ENCODE data around the gene GPT2. TPM values are rescaled to one million over a fixed set of nuclear protein-coding genes. Genes with fewer than 3 reads are reported as not detected.

The GPT2 gene
- total RNA-seq, 1 experiment from 2014 or later = 68.8 TPM

GRCh38 chr16:46873201-46873600 is 11.0 kb upstream of the GPT2 start:
- H3K23me2 ChIP-seq (ENCODE audit: insufficient read length, low read depth, low read length, poor library complexity, severe bottlenecking) = no peaks in the 10 kb centered on the region
- H3K27ac ChIP-seq (ENCODE audit: insufficient read length, low read depth, low read length) = no peak overlapping the region
- Mint-ChIP-seq H3K9me3 (peaks cover 1 to 3% of the 10 kb centered on the region in 2 experiments), H3K4me1 (peaks cover 17 to 18% of the 10 kb centered on the region in 2 experiments), H3K27me3 (ENCODE audit: low read depth) (no peaks in the 10 kb centered on the region; the same call in 1 of the 2 replicates), H3K27ac (no peak overlapping the region), H3K4me3 (no peak overlapping the region), H3K36me3 (ENCODE audit: insufficient read depth in 1 of 3, low read depth in 3 of 3) (peaks cover 0 to 3% (median 0%) of the 10 kb centered on the region in 3 experiments; a peak in 1 of 7 replicates)
- H3K4me1 ChIP-seq (ENCODE audit: insufficient read depth, low read length) = no peaks in the 10 kb centered on the region
- no peak overlapping the region for H4K8ac ChIP-seq (replicated peaks; ENCODE audit: insufficient read length, low read depth, low read length)
- no peak overlapping the region for H3K14ac ChIP-seq (ENCODE audit: insufficient read depth, low read length)
- H3K9ac ChIP-seq (ENCODE audit: extremely low read depth, insufficient read length, low read length) = no peak overlapping the region
- no peak overlapping the region for H3K23ac ChIP-seq (ENCODE audit: insufficient read length, low read depth, low read length)
- H2BK5ac ChIP-seq (ENCODE audit: insufficient read length, low read length) = no peak overlapping the region
- H3K9me3 ChIP-seq (ENCODE audit: control insufficient read depth, low read depth, low read length) = no peaks in the 10 kb centered on the region
- WGBS (ENCODE audit: extremely low coverage, insufficient read length, low lambda C conversion rate) = no CpG with 5 or more reads among the region's 3 CpGs
- H2BK20ac ChIP-seq (ENCODE audit: low read depth, low read length, poor library complexity, severe bottlenecking) = no peak overlapping the region
- no peak overlapping the region for H2AFZ ChIP-seq (ENCODE audit: low read length)
- H4K5ac ChIP-seq (ENCODE audit: insufficient read length, low read depth, low read length) = no peak overlapping the region
- no peak for DNase-seq
- H3K79me2 ChIP-seq (ENCODE audit: insufficient read depth, low read length) = no peaks in the 10 kb centered on the region
- no peak for TF ChIP-seq CTCF (conservative IDR thresholded peaks at IDR 0.05)
- H3T11ph ChIP-seq (ENCODE audit: low read length) = no peak overlapping the region
- H3K18ac ChIP-seq (ENCODE audit: insufficient read length, low read depth, low read length) = no peak overlapping the region
- H3K79me1 ChIP-seq (ENCODE audit: insufficient read depth, low read depth, low read length, poor library complexity, severe bottlenecking) = no peaks in the 10 kb centered on the region
- no peak overlapping the region for H3K4me2 ChIP-seq (ENCODE audit: insufficient read depth, insufficient read length, low read length)
- no peak overlapping the region for H2AK5ac ChIP-seq (ENCODE audit: insufficient read length, low read length)
- no peak overlapping the region for H3K4ac ChIP-seq (ENCODE audit: low read depth, low read length)
- no peak overlapping the region for H2BK12ac ChIP-seq (ENCODE audit: insufficient read length, low read depth, low read length)
- no peak overlapping the region for H2BK120ac ChIP-seq (ENCODE audit: low read depth, low read length, poor library complexity, severe bottlenecking)
- no peaks in the 10 kb centered on the region for H4K20me1 ChIP-seq (ENCODE audit: control insufficient read depth, insufficient read depth, insufficient read length)
- H2BK15ac ChIP-seq (ENCODE audit: low read depth, low read length) = no peak overlapping the region
- H3K27me3 ChIP-seq (ENCODE audit: insufficient read depth, low read length) = no peaks in the 10 kb centered on the region
- H4K91ac ChIP-seq (ENCODE audit: insufficient read length, low read depth, low read length) = no peak overlapping the region
- no peak overlapping the region for H3K56ac ChIP-seq (ENCODE audit: insufficient read length, low read depth, low read length)
